Measurements from ENCODE around the gene TRIM66. TPM values are rescaled to one million over a fixed set of nuclear protein-coding genes. Genes with fewer than 3 reads are reported as not detected.

Gene TRIM66
- total and polyA plus RNA-seq, 9 of the 15 experiments (the other 6 are each of a cell fraction or from before 2014, with no cell fraction given) = 1.1 to 7.3 (median 4.9) TPM

DNA sequence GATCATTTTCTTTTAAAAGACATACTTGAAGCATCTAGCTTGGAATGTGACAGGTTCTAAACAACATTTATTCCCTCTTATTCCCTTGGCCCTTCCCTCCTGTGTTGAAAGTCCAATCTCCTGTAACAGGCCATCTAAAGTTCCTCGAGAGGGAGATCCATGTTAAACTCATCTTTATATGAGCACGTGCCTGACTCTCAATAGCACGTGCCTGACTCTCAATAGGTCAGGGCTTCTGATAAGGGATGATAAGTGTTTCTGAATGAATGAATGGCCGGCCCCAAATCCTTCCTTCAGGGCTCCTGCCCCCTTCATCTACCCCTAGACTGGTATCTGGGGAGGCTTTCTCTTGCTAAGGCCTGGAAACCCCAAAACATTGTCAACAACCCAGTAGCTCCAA is 27.3 kb upstream of the TRIM66 start (continued):
- TF ChIP-seq L3MBTL2 (IDR thresholded peaks at IDR 0.05) (0 out of 2 replicates have a peak, but pooled peaks have one; percentile 27), TARDBP (IDR thresholded peaks at IDR 0.05) (no peak), HDAC1 (IDR thresholded peaks at IDR 0.05) (no peak), NCOA6 (IDR thresholded peaks at IDR 0.05) (no peak), BCL6 (CRISPR knock-in tag; IDR thresholded peaks at IDR 0.05) (no peak), SAFB (IDR thresholded peaks at IDR 0.05; ENCODE audit: borderline replicate concordance, low read depth, low read length) (no peak), ZNF695 (CRISPR knock-in tag; IDR thresholded peaks at IDR 0.05) (no peak), MAZ (CRISPR knock-in tag; conservative IDR thresholded peaks at IDR 0.05 in 1 of 2, IDR thresholded peaks at IDR 0.05 in 1 of 2) (no peak), NFXL1 (CRISPR knock-in tag; IDR thresholded peaks at IDR 0.05) (no peak)
- TF ChIP-seq, protein P1, sequence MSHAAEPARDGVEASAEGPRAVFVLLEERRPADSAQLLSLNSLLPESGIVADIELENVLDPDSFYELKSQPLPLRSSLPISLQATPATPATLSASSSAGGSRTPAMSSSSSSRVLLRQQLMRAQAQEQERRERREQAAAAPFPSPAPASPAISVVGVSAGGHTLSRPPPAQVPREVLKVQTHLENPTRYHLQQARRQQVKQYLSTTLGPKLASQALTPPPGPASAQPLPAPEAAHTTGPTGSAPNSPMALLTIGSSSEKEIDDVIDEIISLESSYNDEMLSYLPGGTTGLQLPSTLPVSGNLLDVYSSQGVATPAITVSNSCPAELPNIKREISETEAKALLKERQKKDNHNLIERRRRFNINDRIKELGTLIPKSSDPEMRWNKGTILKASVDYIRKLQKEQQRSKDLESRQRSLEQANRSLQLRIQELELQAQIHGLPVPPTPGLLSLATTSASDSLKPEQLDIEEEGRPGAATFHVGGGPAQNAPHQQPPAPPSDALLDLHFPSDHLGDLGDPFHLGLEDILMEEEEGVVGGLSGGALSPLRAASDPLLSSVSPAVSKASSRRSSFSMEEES (CRISPR knock-in tag; IDR thresholded peaks at IDR 0.05) = no peak
- TF ChIP-seq, protein P2, sequence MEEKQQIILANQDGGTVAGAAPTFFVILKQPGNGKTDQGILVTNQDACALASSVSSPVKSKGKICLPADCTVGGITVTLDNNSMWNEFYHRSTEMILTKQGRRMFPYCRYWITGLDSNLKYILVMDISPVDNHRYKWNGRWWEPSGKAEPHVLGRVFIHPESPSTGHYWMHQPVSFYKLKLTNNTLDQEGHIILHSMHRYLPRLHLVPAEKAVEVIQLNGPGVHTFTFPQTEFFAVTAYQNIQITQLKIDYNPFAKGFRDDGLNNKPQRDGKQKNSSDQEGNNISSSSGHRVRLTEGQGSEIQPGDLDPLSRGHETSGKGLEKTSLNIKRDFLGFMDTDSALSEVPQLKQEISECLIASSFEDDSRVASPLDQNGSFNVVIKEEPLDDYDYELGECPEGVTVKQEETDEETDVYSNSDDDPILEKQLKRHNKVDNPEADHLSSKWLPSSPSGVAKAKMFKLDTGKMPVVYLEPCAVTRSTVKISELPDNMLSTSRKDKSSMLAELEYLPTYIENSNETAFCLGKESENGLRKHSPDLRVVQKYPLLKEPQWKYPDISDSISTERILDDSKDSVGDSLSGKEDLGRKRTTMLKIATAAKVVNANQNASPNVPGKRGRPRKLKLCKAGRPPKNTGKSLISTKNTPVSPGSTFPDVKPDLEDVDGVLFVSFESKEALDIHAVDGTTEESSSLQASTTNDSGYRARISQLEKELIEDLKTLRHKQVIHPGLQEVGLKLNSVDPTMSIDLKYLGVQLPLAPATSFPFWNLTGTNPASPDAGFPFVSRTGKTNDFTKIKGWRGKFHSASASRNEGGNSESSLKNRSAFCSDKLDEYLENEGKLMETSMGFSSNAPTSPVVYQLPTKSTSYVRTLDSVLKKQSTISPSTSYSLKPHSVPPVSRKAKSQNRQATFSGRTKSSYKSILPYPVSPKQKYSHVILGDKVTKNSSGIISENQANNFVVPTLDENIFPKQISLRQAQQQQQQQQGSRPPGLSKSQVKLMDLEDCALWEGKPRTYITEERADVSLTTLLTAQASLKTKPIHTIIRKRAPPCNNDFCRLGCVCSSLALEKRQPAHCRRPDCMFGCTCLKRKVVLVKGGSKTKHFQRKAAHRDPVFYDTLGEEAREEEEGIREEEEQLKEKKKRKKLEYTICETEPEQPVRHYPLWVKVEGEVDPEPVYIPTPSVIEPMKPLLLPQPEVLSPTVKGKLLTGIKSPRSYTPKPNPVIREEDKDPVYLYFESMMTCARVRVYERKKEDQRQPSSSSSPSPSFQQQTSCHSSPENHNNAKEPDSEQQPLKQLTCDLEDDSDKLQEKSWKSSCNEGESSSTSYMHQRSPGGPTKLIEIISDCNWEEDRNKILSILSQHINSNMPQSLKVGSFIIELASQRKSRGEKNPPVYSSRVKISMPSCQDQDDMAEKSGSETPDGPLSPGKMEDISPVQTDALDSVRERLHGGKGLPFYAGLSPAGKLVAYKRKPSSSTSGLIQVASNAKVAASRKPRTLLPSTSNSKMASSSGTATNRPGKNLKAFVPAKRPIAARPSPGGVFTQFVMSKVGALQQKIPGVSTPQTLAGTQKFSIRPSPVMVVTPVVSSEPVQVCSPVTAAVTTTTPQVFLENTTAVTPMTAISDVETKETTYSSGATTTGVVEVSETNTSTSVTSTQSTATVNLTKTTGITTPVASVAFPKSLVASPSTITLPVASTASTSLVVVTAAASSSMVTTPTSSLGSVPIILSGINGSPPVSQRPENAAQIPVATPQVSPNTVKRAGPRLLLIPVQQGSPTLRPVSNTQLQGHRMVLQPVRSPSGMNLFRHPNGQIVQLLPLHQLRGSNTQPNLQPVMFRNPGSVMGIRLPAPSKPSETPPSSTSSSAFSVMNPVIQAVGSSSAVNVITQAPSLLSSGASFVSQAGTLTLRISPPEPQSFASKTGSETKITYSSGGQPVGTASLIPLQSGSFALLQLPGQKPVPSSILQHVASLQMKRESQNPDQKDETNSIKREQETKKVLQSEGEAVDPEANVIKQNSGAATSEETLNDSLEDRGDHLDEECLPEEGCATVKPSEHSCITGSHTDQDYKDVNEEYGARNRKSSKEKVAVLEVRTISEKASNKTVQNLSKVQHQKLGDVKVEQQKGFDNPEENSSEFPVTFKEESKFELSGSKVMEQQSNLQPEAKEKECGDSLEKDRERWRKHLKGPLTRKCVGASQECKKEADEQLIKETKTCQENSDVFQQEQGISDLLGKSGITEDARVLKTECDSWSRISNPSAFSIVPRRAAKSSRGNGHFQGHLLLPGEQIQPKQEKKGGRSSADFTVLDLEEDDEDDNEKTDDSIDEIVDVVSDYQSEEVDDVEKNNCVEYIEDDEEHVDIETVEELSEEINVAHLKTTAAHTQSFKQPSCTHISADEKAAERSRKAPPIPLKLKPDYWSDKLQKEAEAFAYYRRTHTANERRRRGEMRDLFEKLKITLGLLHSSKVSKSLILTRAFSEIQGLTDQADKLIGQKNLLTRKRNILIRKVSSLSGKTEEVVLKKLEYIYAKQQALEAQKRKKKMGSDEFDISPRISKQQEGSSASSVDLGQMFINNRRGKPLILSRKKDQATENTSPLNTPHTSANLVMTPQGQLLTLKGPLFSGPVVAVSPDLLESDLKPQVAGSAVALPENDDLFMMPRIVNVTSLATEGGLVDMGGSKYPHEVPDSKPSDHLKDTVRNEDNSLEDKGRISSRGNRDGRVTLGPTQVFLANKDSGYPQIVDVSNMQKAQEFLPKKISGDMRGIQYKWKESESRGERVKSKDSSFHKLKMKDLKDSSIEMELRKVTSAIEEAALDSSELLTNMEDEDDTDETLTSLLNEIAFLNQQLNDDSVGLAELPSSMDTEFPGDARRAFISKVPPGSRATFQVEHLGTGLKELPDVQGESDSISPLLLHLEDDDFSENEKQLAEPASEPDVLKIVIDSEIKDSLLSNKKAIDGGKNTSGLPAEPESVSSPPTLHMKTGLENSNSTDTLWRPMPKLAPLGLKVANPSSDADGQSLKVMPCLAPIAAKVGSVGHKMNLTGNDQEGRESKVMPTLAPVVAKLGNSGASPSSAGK (IDR thresholded peaks at IDR 0.05) = peak; percentile 61
- TF ChIP-seq, protein P3, sequence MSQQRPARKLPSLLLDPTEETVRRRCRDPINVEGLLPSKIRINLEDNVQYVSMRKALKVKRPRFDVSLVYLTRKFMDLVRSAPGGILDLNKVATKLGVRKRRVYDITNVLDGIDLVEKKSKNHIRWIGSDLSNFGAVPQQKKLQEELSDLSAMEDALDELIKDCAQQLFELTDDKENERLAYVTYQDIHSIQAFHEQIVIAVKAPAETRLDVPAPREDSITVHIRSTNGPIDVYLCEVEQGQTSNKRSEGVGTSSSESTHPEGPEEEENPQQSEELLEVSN (IDR thresholded peaks at IDR 0.05; ENCODE audit: borderline replicate concordance in 1 of 2, extremely low read depth in 1 of 2, insufficient read depth in 1 of 2, insufficient read length in 1 of 2, low read depth in 1 of 2, low read length in 1 of 2, poor library complexity in 1 of 2, severe bottlenecking in 1 of 2) = peak in 1 of 2 experiments; percentile 17
- TF ChIP-seq, protein P4, sequence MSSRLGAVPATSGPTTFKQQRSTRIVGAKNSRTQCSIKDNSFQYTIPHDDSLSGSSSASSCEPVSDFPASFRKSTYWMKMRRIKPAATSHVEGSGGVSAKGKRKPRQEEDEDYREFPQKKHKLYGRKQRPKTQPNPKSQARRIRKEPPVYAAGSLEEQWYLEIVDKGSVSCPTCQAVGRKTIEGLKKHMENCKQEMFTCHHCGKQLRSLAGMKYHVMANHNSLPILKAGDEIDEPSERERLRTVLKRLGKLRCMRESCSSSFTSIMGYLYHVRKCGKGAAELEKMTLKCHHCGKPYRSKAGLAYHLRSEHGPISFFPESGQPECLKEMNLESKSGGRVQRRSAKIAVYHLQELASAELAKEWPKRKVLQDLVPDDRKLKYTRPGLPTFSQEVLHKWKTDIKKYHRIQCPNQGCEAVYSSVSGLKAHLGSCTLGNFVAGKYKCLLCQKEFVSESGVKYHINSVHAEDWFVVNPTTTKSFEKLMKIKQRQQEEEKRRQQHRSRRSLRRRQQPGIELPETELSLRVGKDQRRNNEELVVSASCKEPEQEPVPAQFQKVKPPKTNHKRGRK (tag; IDR thresholded peaks at IDR 0.05) = no peak

All from K562 (cell line).